HepG2 (cell line): ENCODE measurements around the gene CPEB4. TPM values are rescaled to one million over a fixed set of nuclear protein-coding genes. Genes with fewer than 3 reads are reported as not detected.
A peak's percentile ranks its signal among the peaks of the same experiment; 100 is the strongest.

Experiments used
- ATAC-seq: fragments of 200-7000 bp; cut with Tn5 transposase; 3 replicates; pipeline ENCODE4 v1.9.1; 2020; ENCODE audit warnings: mild to moderate bottlenecking, moderate library complexity
- BruUV-seq: library from RNA; stranded (reverse); fragments of 400-500 nt; replicated peaks from 2 replicates; lab custom pipeline; 2021; lab: Mats Ljungman, UMichigan
- CTCF ChIA-PET: fragments of 300-600 bp; formaldehyde crosslinking; extraction: SDS; loops from one replicate; lab custom pipeline; 2021; ENCODE audit warnings: low total read pairs, inconsistent platforms, low intra/inter-chr PET ratio; lab: Yijun Ruan, JAX
- POLR2A ChIA-PET: fragments of 350-600 bp; sonication (Branson Sonifier 250); formaldehyde crosslinking; loops from one replicate; lab custom pipeline; 2020; ENCODE audit warnings: antibody characterized with exemption, inconsistent platforms; lab: Yijun Ruan, JAX
- DNase-seq: peaks from one replicate; pipeline ENCODE4 v3.0.0-alpha.2; 2015; ENCODE audit warnings: low spot score
- FAIRE-seq: peaks from 3 replicates; lab custom pipeline; 2011; peaks lifted over from hg19 to GRCh38; lab: Jason Lieb, UNC
- H2AFZ ChIP-seq: one replicate; pipeline ENCODE4 v1.6.1; 2011; ENCODE audit warnings: low read length, inconsistent platforms
- H3K27ac ChIP-seq: fragments of 300-600 bp; 3 replicates; pipeline ENCODE4 v1.8.0; 2011; ENCODE audit warnings: mixed run types, mild to moderate bottlenecking, mixed read lengths, low read length, inconsistent platforms; ENCODE audit not compliant: insufficient read depth; ENCODE audit errors: extremely low read length
- H3K27me3 ChIP-seq, 2 experiments: fragments of 200-600 bp in 1 of 2; 2 replicates in 1 of 2; 3 replicates in 1 of 2; pipeline versions ENCODE4 v1.6.0 to v1.8.0; 2011; ENCODE audit warnings: low read length in 2 of 2, mild to moderate bottlenecking in 2 of 2, moderate library complexity in 2 of 2, inconsistent platforms in 1 of 2; ENCODE audit not compliant: insufficient read depth in 2 of 2, control insufficient read depth in 1 of 2
- H3K36me3 ChIP-seq, 2 experiments: fragments of 200-600 bp in 1 of 2; replicated peaks in 1 of 2; 2 replicates in 1 of 2; 3 replicates in 1 of 2; pipeline versions ENCODE4 v1.5.1 to v1.8.0; 2011; ENCODE audit warnings: low read length in 2 of 2, inconsistent platforms in 1 of 2; ENCODE audit not compliant: insufficient read depth in 2 of 2, control insufficient read depth in 1 of 2
- H3K4me1 ChIP-seq: 2 replicates; pipeline ENCODE4 v1.5.1; 2012; ENCODE audit warnings: low read length, inconsistent platforms; ENCODE audit not compliant: insufficient read depth
- H3K4me2 ChIP-seq: 2 replicates; pipeline ENCODE4 v1.6.0; 2011; ENCODE audit warnings: low read depth, low read length, inconsistent platforms
- H3K4me3 ChIP-seq, 3 experiments: fragments of 200-600 bp in 1 of 3; sonication (generic), shearing (Covaris generic) in 1 of 3; replicated peaks in 1 of 3; 2 replicates each; pipeline ENCODE4 v1.5.1; 2011 to 2016; ENCODE audit warnings: low read length in 3 of 3, inconsistent platforms in 2 of 3, low read depth in 2 of 3, mild to moderate bottlenecking in 2 of 3, control low read depth in 1 of 3, mixed read lengths in 1 of 3; ENCODE audit not compliant: insufficient read depth in 1 of 3
- H3K79me2 ChIP-seq: one replicate; pipeline ENCODE4 v1.6.1; 2011; ENCODE audit warnings: low read length, inconsistent platforms; ENCODE audit not compliant: insufficient read depth
- H3K9ac ChIP-seq: 2 replicates; pipeline ENCODE4 v1.6.0; 2011; ENCODE audit warnings: mild to moderate bottlenecking, low read depth, low read length, inconsistent platforms; ENCODE audit not compliant: insufficient read depth
- H3K9me3 ChIP-seq: 2 replicates; pipeline ENCODE4 v1.5.1; 2012; ENCODE audit warnings: mild to moderate bottlenecking, low read length
- H4K20me1 ChIP-seq: 2 replicates; pipeline ENCODE4 v1.6.0; 2011; ENCODE audit warnings: inconsistent platforms, mild to moderate bottlenecking, low read length, moderate library complexity; ENCODE audit not compliant: insufficient read depth
- ARID4A ChIP-seq: sonication (generic); formaldehyde crosslinking; IDR thresholded peaks from 2 replicates; pipeline ENCODE4 v1.5.0; 2020; ENCODE audit warnings: mild to moderate bottlenecking, missing genetic modification reagents, borderline replicate concordance
- ASH2L ChIP-seq: fragments of 300-600, 200-600 bp; sonication (generic); IDR thresholded peaks from 2 replicates; pipeline ENCODE4 v1.7.0; 2017; ENCODE audit warnings: low read depth, mild to moderate bottlenecking, moderate library complexity, mixed read lengths, low read length; ENCODE audit not compliant: insufficient read length
- DR1 ChIP-seq: sonication (generic); formaldehyde crosslinking; IDR thresholded peaks from 2 replicates; pipeline ENCODE4 v1.8.0; 2021; ENCODE audit warnings: mild to moderate bottlenecking, missing genetic modification reagents, inconsistent platforms
- ETV5 ChIP-seq: IDR thresholded peaks from 2 replicates; pipeline ENCODE4 v1.6.1; 2018; ENCODE audit warnings: missing biosample characterization, missing genetic modification reagents, inconsistent platforms, borderline replicate concordance
- FOXJ3 ChIP-seq: sonication (generic); formaldehyde crosslinking; IDR thresholded peaks from 2 replicates; pipeline ENCODE4 v1.4.0; 2020; ENCODE audit warnings: missing genetic modification reagents, mild to moderate bottlenecking, borderline replicate concordance
- HNF4G ChIP-seq, 2 experiments: sonication (generic) in 1 of 2; formaldehyde crosslinking in 1 of 2; IDR thresholded peaks; 2 replicates each; pipeline versions ENCODE4 v1.4.0 to v1.6.1; 2011 to 2020; ENCODE audit warnings: borderline replicate concordance in 2 of 2, low read depth in 2 of 2, mild to moderate bottlenecking in 2 of 2, low read length in 1 of 2, missing genetic modification reagents in 1 of 2, moderate library complexity in 1 of 2
- KDM5A ChIP-seq: fragments of 200-600 bp; sonication (generic); IDR thresholded peaks from 2 replicates; pipeline ENCODE4 v1.7.0; 2018; ENCODE audit warnings: antibody characterized with exemption, mild to moderate bottlenecking, low read length, borderline replicate concordance
- KLF12 ChIP-seq: sonication (generic); formaldehyde crosslinking; IDR thresholded peaks from 2 replicates; pipeline ENCODE4 v1.4.0; 2020; ENCODE audit warnings: missing genetic modification reagents, borderline replicate concordance
- MTF1 ChIP-seq: sonication (generic); formaldehyde crosslinking; IDR thresholded peaks from 2 replicates; pipeline ENCODE4 v1.5.0; 2020; ENCODE audit warnings: missing genetic modification reagents
- SKIL ChIP-seq: sonication (generic); formaldehyde crosslinking; IDR thresholded peaks from 2 replicates; pipeline ENCODE4 v1.8.0; 2022; ENCODE audit warnings: missing genetic modification reagents, mild to moderate bottlenecking, moderate library complexity, borderline replicate concordance
- TP53 ChIP-seq: sonication (generic); formaldehyde crosslinking; conservative IDR thresholded peaks from 2 replicates; pipeline ENCODE4 v1.4.0; 2020; ENCODE audit warnings: missing genetic modification reagents
- XRCC5 ChIP-seq: fragments of 200-400 bp; formaldehyde crosslinking; optimal IDR thresholded peaks from 2 replicates; pipeline ENCODE3; 2017; ENCODE audit warnings: mild to moderate bottlenecking, low read length
- ZNF383 ChIP-seq: sonication (generic); formaldehyde crosslinking; IDR thresholded peaks from 2 replicates; pipeline ENCODE4 v1.4.0; 2020; ENCODE audit warnings: missing genetic modification reagents, mild to moderate bottlenecking, borderline replicate concordance
- ZNF777 ChIP-seq: sonication (generic); formaldehyde crosslinking; IDR thresholded peaks from 2 replicates; pipeline ENCODE4 v1.4.0; 2020; ENCODE audit warnings: missing genetic modification reagents
- ZNF841 ChIP-seq: sonication (generic); formaldehyde crosslinking; IDR thresholded peaks from 2 replicates; pipeline ENCODE4 v1.8.1; 2023; ENCODE audit warnings: missing genetic modification reagents, borderline replicate concordance
- ZNF850 ChIP-seq: sonication (generic); formaldehyde crosslinking; conservative IDR thresholded peaks from 2 replicates; pipeline ENCODE4 v1.9.0; 2021; ENCODE audit warnings: mild to moderate bottlenecking, missing genetic modification reagents
- WGBS: methylation state at CpG from one replicate; pipeline ENCODE4 v1.1.6; 2017; ENCODE audit warnings: low lambda C conversion rate; 5-methylcytosine and 5-hydroxymethylcytosine counted together
- in situ Hi-C: cut with HindIII; loops from 2 replicates; pipeline ENCODE4 v1.10.0; 2017; ENCODE audit warnings: low pct_unique_long_range_greater_than_20kb; ENCODE audit not compliant: extremely low pct_ligation_motif_present
- intact Hi-C: fragments of 100-400 bp; cut with micrococcal nuclease; formaldehyde crosslinking; loops from one replicate; pipeline ENCODE4 v1.10.0; 2022; ENCODE audit not compliant: unreplicated experiment
- polyA plus RNA-seq, 8 experiments: library from polyadenylated mRNA; depleted of rRNA in 3 of 8; stranded (reverse) in 7 of 8; unstranded in 1 of 8; fragments of >200 nt; fragmentation: Illumina TruSeq in 4 of 8; extraction: Trizol in 4 of 8; gene quantifications; 2 replicates each; pipeline versions ENCODE4 v1.2.1 to v1.2.3, GENCODE V29; 2011 to 2016; ENCODE audit warnings: low read depth in 4 of 8, missing spikeins in 1 of 8, mixed read lengths in 1 of 8; ENCODE audit not compliant: insufficient read depth in 1 of 8
- total RNA-seq, 5 experiments: library from RNA; depleted of rRNA; stranded (reverse); fragments of >200 nt; fragmentation: Illumina TruSeq; extraction: Trizol; gene quantifications; 2 replicates each; pipeline ENCODE4 v1.2.3, GENCODE V29; 2016; ENCODE audit warnings: low read depth in 1 of 5

CPEB4 gene
- total and polyA plus RNA-seq, 2 of the 13 experiments (the other 11 are each of a cell fraction or from before 2014, with no cell fraction given): 7.7 to 26.7 TPM

- TF ChIP-seq ZNF841 (CRISPR knock-in tag) (no peak), SKIL (no peak), HNF4G (IDR thresholded peaks at IDR 0.05; ENCODE audit: borderline replicate concordance, low read depth, low read length) (no peak), HNF4G (CRISPR knock-in tag; IDR thresholded peaks at IDR 0.05; ENCODE audit: borderline replicate concordance, low read depth) (no peak), XRCC5 (no peak), ZNF777 (CRISPR knock-in tag) (no peak), ZNF850 (CRISPR knock-in tag) (no peak), MTF1 (no peak)
- TF ChIP-seq, all 625 proteins: peak for 0
Measured at GRCh38 chr5:173886150-173886549, 2.0 kb upstream of the CPEB4 start (continued).

GRCh38 chr5:173888473-173889131, 453 bp downstream of the CPEB4 start:
- WGBS: under 1% methylated on average over 33 of the region's 37 CpGs
- DNase-seq: no peak
- peak; percentile 40 for TF ChIP-seq ASH2L
- TF ChIP-seq TP53 (CRISPR knock-in tag): 0 out of 2 replicates have a peak, but pooled peaks have one; percentile 32
- peak; percentile 59; the same call in 1 of the 2 replicates for TF ChIP-seq KLF12 (CRISPR knock-in tag)
- TF ChIP-seq ETV5 (CRISPR knock-in tag): no peak
- TF ChIP-seq DR1 (CRISPR knock-in tag): 0 out of 2 replicates have a peak, but pooled peaks have one; percentile 2
- peak; percentile 57; the same call in 1 of the 2 replicates for TF ChIP-seq ARID4A
- TF ChIP-seq KDM5A: 0 out of 2 replicates have a peak, but pooled peaks have one; percentile 30
- TF ChIP-seq FOXJ3 (CRISPR knock-in tag): no peak
- TF ChIP-seq ZNF383 (CRISPR knock-in tag): no peak

More at GRCh38 chr5:173888473-173889131, 453 bp downstream of the CPEB4 start:
- no peak overlapping the region for H2AFZ ChIP-seq
- in situ Hi-C loops (no loop called here), intact Hi-C loops (loop anchor here (1.0 to 2.0 kb wide), 3 partner anchors 64 to 269 kb away; no protein-coding TSS in a partner anchor)
- peak overlapping the region; percentile 79 to 90 (median 81) for H3K4me3 ChIP-seq
- H3K9me3 ChIP-seq: no peaks in the 10 kb centered on the region
- peak overlapping the region; percentile 8 for H3K27ac ChIP-seq
- H4K20me1 ChIP-seq: no peaks in the 10 kb centered on the region
- peaks cover 49% of the 10 kb centered on the region for H3K79me2 ChIP-seq
- H3K4me1 ChIP-seq: peaks cover 42% of the 10 kb centered on the region
- no peak for FAIRE-seq
- no peak for ATAC-seq
- POLR2A ChIA-PET: interaction anchor here (0.7 to 4.7 kb wide), 35 partner anchors 9 to 560 kb away, joined by 3 to 37 read pairs (median 5); partner anchors contain the start of genes BOD1 and STC2
- H3K36me3 ChIP-seq: no peaks in the 10 kb centered on the region
- CTCF ChIA-PET: no interaction called here
- BruUV-seq: TSS peak; percentile 62
- H3K9ac ChIP-seq: peak overlapping the region; percentile 75
- peak overlapping the region; percentile 80 for H3K4me2 ChIP-seq
- H3K27me3 ChIP-seq: no peaks in the 10 kb centered on the region
